NOMO-1 treated with dmso at 0.1 percent for 144 hours (cell line): ENCODE measurements around the gene LINGO1.

ENCODE experiments used
- DNase-seq: peaks from one replicate; lab custom pipeline; 2025; ENCODE audit not compliant: unreplicated experiment; lab: John Stamatoyannopoulos, UW

Gene LINGO1

DNA sequence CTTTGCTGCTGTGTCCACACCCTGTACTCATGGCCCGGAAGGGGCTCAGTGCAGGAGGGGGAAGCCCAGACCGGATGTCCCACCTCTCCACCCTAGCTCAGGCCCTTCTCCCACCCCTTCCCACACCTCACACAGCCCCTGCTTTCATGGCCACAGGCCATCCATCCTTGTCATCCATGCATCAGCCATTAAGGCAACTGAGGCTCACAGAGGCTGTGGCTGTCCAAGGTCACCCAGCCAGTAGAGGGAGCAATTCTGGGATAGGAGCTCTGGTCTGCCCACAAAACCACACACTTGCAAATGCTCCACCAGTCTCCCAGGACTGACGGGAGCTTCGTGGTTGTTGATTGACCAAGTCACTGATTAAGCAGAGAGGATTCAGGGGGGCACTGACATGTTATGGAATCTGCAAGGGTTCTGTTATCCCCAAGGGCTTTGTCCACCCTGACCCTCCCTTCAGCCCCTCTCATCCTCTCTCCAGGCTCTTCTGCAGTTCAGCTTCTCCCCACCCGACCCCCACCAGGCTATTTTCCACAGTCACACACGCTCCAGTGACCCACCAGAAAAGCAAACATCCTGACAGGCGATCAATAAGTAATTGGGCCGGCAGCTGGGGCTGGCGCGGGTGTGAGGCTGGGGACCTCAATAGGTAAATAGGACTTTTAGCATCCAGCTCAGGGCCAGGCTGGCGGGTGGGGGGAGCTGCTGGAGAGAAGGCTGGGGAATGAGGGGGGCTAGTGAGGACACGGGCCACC is 15.1 kb downstream of the LINGO1 start:
- peak; percentile 2 for DNase-seq

DNA sequence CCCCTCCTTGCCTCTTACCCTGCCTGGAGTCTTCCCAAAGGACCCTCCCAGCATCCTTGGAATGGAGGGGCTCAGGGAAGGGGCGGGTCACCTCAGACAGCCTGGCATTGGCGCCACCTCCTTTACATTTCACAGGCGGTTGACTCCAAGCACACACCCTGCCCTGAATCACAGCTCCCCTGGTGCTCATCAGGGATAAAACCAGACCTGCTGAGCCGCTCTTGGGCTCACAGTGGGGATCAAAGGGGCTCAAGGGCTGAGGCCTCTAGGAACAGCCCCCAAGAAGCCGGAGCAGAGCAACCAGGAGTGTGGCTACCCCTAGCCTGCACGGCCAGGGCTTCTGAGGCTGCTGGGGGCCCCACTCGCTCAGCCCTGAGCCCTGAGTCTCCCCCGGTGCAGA is 16.6 kb downstream of the LINGO1 start:
- no peak for DNase-seq

DNA sequence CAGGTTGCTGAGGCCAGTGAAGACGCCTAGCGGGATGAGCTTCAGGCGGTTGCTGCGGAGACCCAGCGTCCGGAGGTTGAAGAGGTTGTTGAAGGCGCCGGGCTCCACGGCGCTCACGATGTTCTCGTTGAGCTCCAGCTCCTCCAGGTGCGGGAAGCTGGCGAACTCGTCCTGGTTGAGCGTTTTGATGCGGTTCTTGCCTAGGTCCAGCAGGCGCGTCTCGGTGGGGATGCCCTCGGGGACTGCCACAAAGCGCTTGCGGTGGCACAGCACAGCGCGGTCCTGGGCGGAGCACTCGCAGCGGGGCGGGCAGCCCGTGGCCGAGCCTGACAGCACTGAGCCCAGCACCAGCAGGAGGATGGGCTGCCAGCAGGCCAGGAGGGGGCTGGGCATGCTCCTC is 17.2 kb downstream of the LINGO1 start:
- DNase-seq, result no peak

DNA sequence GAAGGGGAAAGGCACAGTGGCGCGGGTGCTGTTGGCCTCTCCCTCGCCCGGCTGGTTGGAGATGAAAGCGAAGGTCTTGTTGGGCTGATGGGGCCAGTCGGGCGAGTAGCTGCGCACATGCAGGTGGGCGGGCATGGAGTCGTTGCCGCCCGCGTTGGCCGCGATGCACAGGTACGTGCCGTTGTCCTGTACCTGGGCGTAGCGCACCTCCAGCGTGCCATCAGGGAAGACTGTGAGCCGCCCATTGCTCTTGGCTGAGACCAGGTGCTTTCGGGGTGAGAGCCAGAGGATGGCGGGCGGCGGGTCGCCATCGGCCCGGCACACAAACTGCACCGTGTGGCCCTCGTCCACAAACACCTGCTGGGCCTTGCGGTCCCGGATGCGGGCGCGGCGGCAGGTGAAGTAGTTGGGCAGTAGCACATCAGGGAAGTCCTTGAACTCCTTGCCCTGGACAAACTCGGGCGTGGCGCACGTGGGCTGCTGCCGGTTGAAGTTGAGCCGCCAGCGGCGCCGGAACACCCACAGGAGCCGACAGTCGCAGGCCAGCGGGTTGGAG is 18.4 kb downstream of the LINGO1 start:
- DNase-seq, result no peak

DNA sequence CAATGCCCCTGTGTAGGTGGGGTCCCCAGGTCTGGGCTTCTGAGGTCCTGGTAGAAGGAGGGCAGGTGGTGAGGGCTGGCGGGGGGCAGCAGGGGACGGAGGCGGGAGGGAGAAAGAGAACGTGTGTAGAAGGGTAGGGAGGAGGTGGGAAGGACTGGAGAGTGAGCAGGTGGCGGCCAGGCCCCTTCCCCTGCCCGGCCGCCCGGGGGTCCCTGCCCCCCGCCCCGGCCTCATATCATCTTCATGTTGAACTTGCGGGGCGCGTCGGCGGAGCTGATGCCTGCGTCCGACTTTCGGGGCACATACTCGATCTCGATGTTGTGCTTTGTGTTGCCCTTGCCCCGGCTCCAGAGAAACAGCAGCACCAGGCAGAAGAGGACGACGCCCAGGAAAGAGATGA is 18.9 kb downstream of the LINGO1 start:
- DNase-seq, result no peak

DNA sequence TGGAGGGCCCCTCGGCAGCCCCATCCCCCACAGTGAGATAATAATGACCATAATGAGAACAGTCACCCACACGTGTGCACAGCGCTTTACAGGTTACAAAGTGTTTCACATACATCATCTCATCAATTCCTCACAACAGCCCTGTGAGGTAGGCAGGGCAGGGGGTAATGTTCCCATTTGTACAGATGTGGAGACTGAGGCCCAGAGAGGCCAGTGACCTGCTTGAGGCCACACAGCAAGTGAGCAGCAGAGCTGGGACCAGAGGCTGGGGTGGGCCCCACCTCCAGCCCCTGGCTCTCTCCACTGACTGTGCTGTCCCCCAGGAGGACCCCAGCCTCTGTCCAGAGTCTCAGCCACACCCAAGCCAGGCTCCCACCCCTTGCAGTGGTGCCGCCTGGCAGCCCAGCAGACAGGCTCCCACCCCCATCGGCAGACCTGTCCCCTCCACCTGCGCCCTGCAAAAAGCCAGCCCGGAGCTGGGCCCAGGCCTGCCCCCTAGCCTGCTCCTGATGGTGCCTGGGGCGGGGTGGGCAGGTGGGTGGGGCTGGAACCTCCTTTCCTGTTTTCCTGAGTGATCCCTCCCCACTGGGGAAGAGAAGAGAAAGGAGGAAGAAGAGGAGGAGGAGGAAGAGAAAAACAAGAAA is 19.6 kb downstream of the LINGO1 start:
- DNase-seq, result no peak

DNA sequence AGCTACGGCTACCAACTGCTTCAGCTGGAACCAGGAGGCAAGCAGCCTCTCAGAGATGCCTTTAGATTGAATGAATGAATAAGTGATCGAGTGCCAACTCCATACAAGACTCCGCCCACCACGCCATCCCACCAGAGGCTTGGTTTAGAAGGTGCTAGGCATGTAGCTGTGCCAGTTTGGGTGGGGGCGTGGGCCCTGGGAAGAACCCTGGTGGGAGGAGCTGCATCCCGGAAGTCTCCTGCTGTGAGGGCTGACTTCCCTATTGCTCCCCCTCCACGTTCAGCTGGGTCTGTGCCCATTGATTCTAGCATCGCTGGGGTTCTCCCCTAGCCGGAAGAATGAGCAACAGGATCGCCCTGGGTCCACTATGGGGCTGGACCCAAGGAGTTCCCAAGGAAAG is 20.9 kb downstream of the LINGO1 start:
- no peak for DNase-seq

DNA sequence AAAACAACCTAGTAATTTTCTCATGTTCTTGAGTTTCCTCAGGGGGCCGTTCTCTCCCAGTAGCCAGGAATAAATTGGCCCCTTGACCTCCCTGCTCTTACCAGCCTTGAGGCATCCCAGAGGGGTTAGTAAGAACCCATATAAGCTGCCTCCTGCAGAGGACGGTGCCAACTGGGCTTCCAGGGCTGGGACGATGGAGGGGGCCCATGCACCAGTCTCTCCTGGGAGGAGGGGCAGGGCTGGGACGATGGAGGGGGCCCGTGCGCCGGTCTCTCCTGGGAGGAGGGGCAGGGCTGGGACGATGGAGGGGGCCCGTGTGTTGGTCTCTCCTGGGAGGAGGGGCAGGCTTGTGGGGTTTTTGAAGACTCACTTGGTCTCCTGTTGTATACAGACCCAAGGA is 22.0 kb downstream of the LINGO1 start:
- no peak for DNase-seq

DNA sequence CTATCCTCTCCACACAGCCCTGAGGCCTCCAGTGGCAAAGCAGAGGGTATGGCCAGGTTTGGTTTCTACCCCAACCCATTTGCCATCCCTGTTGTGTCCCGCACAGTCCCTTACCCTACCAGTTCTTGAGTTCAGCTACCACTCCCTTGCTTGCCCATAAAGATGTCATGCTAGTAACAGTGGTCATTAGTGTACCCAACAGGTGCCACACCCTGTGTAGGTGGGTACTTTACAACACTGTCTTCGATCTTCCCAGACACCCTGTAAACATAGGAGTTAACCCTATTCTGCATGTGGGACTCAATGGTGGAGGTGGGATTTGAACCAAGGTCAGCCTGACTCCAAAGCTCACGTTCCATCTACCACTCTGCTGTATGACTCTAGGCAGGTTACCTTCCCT is 23.2 kb downstream of the LINGO1 start:
- DNase-seq, result no peak

DNA sequence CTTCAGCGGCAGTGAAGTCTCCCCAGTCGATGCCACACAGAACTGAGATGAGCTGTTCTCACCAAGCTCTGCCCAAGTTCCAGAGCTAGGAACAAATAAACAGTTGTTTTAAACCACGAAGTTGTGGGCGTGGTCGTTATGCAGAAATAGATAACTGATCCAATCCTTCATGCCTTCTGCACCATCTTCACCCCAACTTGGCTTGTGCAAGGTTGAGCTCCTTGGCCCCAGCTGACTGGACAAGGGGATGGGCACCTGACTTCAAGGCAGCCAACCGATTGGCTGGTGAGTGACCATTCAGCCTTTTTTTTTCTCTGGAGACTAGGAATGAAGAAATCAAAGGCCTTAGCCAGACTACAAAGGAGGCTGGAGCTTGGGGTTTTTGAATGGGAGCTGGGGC is 23.9 kb downstream of the LINGO1 start:
- no peak for DNase-seq

DNA sequence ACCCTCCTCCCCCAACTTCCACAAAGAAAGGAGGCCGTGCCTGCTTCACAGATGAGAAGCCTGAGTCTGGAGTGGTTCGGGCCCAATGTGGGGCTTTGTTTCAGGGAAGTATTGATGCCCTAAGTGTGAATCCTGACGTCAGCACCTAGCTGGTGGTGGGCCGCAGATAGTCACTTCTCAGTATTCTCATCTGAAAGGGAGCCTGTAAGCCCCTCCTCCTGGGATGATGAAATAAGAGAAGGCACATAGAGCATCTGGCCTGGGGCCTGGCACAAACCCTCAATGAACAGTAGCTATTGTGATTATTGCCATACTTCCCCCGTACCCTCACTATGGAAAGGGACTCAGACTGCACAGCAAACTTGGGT is 24.8 kb downstream of the LINGO1 start:
- no peak for DNase-seq

DNA sequence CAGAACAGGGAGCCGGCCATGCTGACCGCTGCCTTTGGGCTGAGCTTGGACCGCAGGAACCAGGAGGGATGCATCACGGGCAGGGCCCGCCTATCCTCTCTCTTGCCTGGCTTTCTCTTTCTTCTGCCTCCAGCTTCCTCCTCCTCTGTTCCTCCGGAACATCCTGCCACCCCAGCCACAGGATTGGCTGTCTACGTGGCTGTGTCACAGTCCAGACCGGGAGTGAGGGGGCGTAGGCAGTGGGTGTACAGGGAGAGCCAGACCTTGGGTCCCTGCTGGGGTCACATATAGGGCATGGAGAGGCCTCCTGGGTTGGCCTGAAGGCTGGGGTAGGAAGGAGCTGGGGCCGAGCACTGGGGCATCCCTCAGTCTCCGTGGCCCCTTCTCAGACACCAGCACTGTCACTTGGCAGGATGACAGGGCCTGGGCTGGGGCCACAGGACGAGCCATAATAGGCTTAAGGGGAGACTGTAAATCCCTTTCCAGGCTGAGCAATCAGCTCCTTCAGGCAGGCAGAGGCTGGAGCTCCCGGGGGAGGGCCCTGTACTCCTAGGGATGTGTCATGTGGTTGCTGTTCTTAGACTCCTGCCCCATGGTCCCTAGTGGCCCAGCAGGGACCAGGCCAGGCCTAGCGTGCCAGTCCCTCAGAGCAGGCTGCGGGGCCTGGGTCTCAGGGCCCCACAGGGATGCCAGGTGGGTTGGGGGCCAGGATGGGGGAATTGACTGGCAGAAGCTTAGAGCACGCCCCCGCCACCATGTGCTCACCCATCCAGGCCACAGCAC is 25.4 kb downstream of the LINGO1 start:
- no peak for DNase-seq

DNA sequence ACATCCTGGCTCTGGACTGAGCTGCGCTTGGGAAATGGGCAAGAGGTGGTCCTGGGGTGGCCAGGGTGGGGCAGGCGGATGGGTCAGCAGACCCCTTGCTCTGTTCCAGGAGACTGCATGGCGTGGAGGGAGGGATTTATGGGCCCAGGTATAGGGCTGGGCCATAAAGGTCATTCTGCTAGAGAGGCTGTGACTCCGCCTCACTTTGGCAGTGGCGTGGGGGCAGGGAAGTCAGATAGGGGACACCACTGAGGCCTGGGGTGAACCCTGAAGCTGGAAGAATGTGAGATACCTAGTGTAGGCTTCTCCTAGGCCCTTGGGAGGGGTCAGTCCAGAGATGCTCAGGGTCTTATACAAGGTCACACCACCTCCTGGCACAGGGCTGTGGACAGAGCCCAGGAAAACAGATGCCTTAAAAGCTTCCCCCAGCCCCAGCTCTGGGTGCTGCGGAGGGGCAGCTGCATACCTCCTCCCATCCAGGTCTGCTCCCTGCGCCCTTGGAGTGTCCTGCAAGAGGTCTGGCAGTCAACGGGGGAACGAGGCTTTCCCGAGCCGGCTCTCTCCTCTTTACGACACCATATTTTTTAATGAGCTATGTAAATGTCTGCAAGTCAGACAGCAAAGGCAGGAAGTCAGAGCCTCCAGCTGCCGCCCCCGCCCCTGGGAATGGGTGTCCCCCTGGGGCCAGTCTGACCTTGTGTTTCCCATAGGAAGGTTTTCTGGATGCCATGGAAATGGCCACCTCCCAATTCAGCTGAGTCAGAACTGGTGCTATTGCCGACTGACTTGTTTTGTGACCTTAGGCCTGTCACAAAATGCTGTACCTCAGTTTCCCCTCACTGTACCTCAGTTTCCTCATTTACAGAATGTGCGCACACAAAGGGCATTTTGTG is 26.3 kb downstream of the LINGO1 start:
- DNase-seq, result no peak

DNA sequence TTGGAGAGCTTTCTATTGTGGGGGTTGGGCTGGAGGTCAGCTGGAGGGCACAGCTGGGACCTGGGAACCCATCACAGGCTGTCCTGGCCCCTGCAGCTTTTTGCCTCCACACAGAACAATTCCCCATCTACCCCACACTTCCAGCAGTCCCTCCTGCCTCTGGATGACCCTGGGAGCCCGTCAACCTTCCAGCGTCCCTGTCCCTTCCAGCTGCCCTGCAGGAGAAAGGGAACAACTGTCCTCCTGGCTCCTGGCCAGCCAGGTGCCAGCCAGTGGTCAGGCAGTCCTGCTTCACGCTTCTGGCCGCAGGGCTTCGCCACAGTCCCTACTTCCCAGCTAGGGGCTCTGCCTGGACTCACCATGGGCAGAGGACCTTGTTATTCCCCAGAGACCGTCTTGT is 27.2 kb downstream of the LINGO1 start:
- no peak for DNase-seq

DNA sequence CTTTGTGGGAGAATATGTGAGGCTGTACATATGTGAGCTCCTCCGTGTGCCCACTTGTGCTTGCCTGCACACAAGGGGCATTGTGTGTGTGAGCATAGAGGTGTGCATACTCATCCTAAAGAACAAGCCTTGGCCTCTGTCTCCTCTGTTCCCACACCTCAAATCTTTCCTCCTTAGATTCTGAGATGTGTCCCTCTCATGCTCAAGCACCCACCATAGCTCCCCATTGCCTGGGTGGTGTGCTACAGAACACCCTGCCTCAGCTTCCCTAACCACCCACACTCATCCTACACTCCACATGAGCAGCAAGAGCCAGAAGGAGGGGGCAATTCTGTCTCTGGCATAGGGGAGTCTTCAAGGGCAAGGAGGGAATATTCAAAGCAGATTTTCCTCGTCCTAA is 27.7 kb downstream of the LINGO1 start:
- DNase-seq, result no peak

DNA sequence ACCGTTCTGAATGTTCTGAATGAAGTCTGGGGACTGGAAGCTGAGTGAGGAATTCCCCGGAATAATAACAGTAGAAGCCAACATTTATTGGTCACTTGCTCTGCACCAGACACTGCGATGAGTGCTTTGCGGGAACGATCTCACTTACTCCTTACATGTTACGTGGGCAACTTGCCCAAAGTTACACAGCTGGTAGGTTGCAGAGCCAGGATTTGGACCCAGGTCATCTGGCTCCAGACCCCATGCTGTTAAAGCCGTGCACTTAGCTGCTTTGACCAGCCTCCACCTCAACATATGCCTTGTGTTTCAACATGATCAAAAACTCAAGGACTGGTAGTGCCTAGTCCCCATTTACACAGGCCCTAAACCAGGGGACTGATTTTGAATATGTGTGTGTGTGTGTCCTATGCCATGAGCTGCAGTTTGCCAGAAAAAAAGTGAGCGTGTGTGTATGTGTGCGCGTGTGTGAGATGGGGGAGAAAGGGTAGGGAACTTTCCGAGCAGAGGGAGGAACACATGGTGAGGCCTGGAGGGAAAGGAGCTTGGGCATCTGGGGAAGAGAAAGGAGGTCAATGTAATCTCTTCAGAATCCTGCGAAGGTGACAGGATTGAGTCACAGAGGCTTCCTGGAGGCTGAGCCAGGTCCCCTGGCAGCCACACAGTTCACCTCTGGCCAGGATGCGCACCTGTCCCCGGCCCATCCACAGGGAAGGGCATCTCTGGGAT is 28.9 kb downstream of the LINGO1 start:
- DNase-seq, result no peak

DNA sequence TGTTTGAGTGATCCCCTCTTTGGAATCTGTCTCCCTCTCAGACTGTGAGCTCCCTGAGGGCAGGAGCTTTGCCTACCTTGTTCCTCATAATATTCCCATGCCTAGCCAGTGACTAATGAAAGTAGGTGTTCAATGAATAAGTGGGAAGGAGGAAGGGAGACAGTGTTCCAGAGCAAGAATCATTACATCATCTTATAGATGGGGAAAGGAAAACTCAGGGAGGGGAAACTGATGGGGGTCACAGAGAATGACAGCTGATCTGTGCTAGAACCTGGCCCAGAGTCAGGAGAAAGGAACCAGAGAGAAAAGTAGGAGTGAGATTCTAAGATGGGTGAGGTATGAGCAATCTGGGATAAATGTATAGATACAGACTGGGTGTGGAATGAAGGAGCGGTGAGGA is 29.9 kb downstream of the LINGO1 start:
- no peak for DNase-seq

DNA sequence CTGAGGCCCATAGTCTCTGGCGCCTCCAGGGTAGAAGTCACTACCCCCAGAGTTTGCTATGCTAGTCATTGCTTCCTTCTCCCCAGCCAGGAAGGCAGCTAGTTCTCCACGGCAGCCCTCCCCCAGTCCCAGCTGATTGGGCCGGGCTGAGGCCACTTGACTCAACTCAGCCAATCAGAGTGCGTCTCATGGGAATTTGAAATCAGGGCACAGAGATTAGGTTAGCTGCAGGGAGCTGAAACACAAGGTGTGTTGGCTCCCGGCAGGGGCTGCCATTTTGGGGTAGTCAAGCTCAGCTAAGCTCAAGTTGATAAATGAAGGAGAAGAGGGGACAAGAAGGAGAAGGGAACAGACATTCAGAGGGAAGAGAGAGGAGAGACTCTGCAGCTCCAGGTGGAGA is 32.8 kb downstream of the LINGO1 start:
- peak; percentile 20 for DNase-seq

DNA sequence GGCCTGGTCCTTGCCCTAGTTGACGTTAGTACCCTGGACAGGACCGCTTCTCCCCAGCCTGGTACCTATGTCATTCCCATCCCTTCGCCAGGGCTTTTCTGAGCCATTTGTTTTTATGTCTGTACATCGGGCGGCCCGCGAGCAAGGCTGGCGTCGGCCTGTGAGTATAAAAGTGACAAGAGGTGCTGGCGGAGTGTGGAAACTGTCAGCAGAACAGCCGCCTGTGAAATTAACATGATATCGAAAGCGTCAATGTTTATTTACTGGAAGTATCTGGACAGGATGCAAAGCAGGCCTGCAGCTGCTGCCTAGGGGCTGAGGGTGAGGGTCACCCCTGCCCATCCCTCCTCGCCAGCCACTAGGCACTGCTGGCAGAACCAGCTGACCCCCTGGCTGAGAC is 33.4 kb downstream of the LINGO1 start:
- no peak for DNase-seq

DNA sequence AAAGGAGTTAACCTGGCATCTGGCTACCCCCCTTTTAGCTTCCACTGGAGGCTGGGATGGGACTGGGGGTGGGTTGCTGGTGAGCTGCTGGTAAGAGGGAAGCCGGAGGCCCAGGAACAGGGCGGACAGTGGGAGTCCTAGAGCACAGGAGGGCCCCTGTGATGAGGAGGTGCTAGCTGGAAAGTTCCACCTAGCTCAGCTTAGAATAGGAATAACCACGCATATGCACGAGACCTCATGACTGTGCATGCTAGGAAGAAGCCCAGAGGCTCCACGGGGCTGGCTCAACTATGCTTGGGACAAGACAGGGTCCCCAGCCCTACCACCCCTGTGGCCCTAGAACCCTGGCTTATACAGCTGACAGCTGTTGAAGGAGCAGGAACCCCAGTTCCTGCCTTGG is 34.1 kb downstream of the LINGO1 start:
- no peak for DNase-seq
